NB4 (cell line): Measurements from ENCODE around the gene IFNGR2.
A peak's percentile ranks its signal among the peaks of the same experiment; 100 is the strongest.

Experiments used
- DNase-seq: peaks from one replicate; pipeline ENCODE4 v3.0.0; 2010; ENCODE audit warnings: low read depth
- H3K4me3 ChIP-seq: one replicate; pipeline ENCODE4 v1.5.1; 2011; ENCODE audit warnings: mild to moderate bottlenecking, low read depth, low read length, moderate library complexity
- MYC ChIP-seq: IDR thresholded peaks from 2 replicates; pipeline ENCODE4 v1.6.1; 2011; ENCODE audit warnings: low read depth, low read length
- POLR2A ChIP-seq: IDR thresholded peaks from 2 replicates; pipeline ENCODE4 v1.6.1; 2011; ENCODE audit warnings: mild to moderate bottlenecking; ENCODE audit not compliant: insufficient read length; ENCODE audit errors: extremely low read depth
- TF ChIP-seq, protein P1 (sequence below): IDR thresholded peaks from one replicate; pipeline ENCODE4 v1.5.1; 2012; ENCODE audit warnings: low read depth, low read length
- TF ChIP-seq, protein P2 (sequence below): IDR thresholded peaks from 2 replicates; pipeline ENCODE4 v1.6.1; 2011; ENCODE audit warnings: low read depth, low read length

The IFNGR2 gene, protein sequence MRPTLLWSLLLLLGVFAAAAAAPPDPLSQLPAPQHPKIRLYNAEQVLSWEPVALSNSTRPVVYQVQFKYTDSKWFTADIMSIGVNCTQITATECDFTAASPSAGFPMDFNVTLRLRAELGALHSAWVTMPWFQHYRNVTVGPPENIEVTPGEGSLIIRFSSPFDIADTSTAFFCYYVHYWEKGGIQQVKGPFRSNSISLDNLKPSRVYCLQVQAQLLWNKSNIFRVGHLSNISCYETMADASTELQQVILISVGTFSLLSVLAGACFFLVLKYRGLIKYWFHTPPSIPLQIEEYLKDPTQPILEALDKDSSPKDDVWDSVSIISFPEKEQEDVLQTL

GRCh38 chr21:33403128-33403785 is at the start of gene IFNGR2:
IFNGR2 (plus strand) TSS chr21:33403413; CDS start chr21:33403544, 131 bp downstream.
- peak within 1 kb of the TSS; percentile 88 for H3K4me3 ChIP-seq
- peak; percentile 66 for DNase-seq
- TF ChIP-seq, protein P1, sequence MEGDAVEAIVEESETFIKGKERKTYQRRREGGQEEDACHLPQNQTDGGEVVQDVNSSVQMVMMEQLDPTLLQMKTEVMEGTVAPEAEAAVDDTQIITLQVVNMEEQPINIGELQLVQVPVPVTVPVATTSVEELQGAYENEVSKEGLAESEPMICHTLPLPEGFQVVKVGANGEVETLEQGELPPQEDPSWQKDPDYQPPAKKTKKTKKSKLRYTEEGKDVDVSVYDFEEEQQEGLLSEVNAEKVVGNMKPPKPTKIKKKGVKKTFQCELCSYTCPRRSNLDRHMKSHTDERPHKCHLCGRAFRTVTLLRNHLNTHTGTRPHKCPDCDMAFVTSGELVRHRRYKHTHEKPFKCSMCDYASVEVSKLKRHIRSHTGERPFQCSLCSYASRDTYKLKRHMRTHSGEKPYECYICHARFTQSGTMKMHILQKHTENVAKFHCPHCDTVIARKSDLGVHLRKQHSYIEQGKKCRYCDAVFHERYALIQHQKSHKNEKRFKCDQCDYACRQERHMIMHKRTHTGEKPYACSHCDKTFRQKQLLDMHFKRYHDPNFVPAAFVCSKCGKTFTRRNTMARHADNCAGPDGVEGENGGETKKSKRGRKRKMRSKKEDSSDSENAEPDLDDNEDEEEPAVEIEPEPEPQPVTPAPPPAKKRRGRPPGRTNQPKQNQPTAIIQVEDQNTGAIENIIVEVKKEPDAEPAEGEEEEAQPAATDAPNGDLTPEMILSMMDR = no peak
- TF ChIP-seq POLR2A = peak; percentile 35

GRCh38 chr21:33355355-33355754 is 47.9 kb upstream of the IFNGR2 start:
- TF ChIP-seq, protein P2, sequence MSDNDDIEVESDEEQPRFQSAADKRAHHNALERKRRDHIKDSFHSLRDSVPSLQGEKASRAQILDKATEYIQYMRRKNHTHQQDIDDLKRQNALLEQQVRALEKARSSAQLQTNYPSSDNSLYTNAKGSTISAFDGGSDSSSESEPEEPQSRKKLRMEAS = no peak
- no peak for TF ChIP-seq POLR2A
- no peak for TF ChIP-seq MYC
- TF ChIP-seq, protein P1 = no peak
- H3K4me3 ChIP-seq = no peak overlapping the region
- DNase-seq = no peak

DNA sequence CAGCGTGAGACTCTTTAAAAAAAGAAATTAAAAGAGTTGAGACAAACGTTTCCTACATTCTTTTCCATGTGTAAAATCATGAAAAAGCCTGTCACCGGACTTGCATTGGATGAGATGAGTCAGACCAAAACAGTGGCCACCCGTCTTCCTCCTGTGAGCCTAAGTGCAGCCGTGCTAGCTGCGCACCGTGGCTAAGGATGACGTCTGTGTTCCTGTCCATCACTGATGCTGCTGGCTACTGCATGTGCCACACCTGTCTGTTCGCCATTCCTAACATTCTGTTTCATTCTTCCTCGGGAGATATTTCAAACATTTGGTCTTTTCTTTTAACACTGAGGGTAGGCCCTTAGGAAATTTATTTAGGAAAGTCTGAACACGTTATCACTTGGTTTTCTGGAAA is 47.2 kb upstream of the IFNGR2 start:
- H3K4me3 ChIP-seq = no peak overlapping the region
- DNase-seq = no peak
- TF ChIP-seq, protein P2 = no peak
- TF ChIP-seq MYC (no peak), POLR2A (no peak)
- TF ChIP-seq, protein P1 = no peak

DNA sequence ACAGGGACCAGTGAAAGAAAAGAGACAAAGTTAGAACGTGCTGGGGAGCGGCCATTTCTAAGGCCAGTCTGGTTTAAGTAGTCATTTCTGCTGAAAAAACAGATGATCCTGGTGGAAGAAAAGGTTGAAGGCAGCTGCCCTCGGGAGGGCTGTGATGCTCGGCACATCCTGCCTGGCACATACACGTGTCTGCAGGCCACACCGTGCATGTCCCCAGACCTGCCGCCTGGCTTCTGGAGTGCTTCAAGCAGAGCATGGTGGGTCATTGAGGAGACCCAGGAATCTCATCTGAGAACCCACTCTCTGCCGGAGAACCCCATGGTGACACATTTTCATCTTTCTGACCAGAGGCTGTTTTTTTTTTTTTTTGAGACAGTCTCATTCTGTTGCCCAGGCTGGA is 46.0 kb upstream of the IFNGR2 start:
- no peak overlapping the region for H3K4me3 ChIP-seq
- no peak for DNase-seq

GRCh38 chr21:33359446-33359845 is 43.8 kb upstream of the IFNGR2 start:
- H3K4me3 ChIP-seq = no peak overlapping the region
- no peak for DNase-seq
- TF ChIP-seq, protein P1 = no peak
- TF ChIP-seq POLR2A = no peak
- TF ChIP-seq MYC = no peak
- TF ChIP-seq, protein P2 = no peak

More for the DNA sequence above, 46.0 kb upstream of the IFNGR2 start:
- TF ChIP-seq, protein P2 = no peak
- TF ChIP-seq MYC = no peak
- TF ChIP-seq, protein P1 = no peak
- TF ChIP-seq POLR2A = no peak
